SK-N-SH (cell line): Measurements from ENCODE around the gene CRISPLD2.
A peak's percentile ranks its signal among the peaks of the same experiment; 100 is the strongest.

ENCODE experiments used
- CTCF ChIP-seq: fragments of 200-600 bp; sonication (generic); IDR thresholded peaks from 2 replicates; pipeline ENCODE4 v1.6.1; 2017; ENCODE audit warnings: antibody characterized with exemption, mild to moderate bottlenecking, moderate library complexity
- EP300 ChIP-seq, 2 experiments: IDR thresholded peaks; 2 replicates each; pipeline versions ENCODE4 v1.4.0 to v1.6.1; 2012; ENCODE audit warnings: borderline replicate concordance in 1 of 2, low read depth in 1 of 2, low read length in 1 of 2
- MEF2A ChIP-seq: IDR thresholded peaks from 2 replicates; pipeline ENCODE4 v1.4.0; 2012; ENCODE audit warnings: low read depth, borderline replicate concordance
- RAD21 ChIP-seq: IDR thresholded peaks from 2 replicates; pipeline ENCODE4 v1.6.1; 2012; ENCODE audit warnings: mild to moderate bottlenecking, low read length
- SIN3A ChIP-seq: IDR thresholded peaks from 2 replicates; pipeline ENCODE4 v1.6.1; 2012; ENCODE audit warnings: low read depth, mild to moderate bottlenecking, low read length, moderate library complexity, borderline replicate concordance
- TEAD4 ChIP-seq: IDR thresholded peaks from 2 replicates; pipeline ENCODE4 v1.4.0; 2012; ENCODE audit warnings: mild to moderate bottlenecking, borderline replicate concordance; ENCODE audit not compliant: insufficient read depth
- YY1 ChIP-seq: IDR thresholded peaks from 2 replicates; pipeline ENCODE4 v1.4.0; 2012; ENCODE audit warnings: low read depth, mild to moderate bottlenecking

- TF ChIP-seq CTCF, result no peak
- no peak for TF ChIP-seq RAD21
- peak; percentile 49; the same call in 1 of the 2 replicates for TF ChIP-seq YY1
- peak in 1 of 2 experiments; percentile 78; a peak in 1 of 4 replicates for TF ChIP-seq EP300 (IDR thresholded peaks at IDR 0.05; ENCODE audit: borderline replicate concordance in 1 of 2, low read depth in 1 of 2, low read length in 1 of 2)
- no peak; the same call in 1 of the 2 replicates for TF ChIP-seq TEAD4
- no peak for TF ChIP-seq SIN3A
- TF ChIP-seq MEF2A, result no peak
Observed at GRCh38 chr16:84881702-84882521, 62.1 kb downstream of the CRISPLD2 start.
